Loucy (cell line): ENCODE results near the gene RNF44.

ENCODE experiments used
- H2AFZ ChIP-seq: fragments of 200-600 bp; sonication (generic); 2 replicates; pipeline ENCODE4 v1.6.0; 2016; ENCODE audit warnings: antibody characterized with exemption, mild to moderate bottlenecking, low read length, moderate library complexity
- H3F3A ChIP-seq: fragments of 200-600 bp; 2 replicates; pipeline ENCODE4 v1.6.0; 2016; ENCODE audit warnings: antibody characterized with exemption, low read depth, mild to moderate bottlenecking
- H3K27me3 ChIP-seq: fragments of 200-600 bp; sonication (generic); 2 replicates; pipeline ENCODE4 v1.6.1; 2014; ENCODE audit warnings: low read length, mild to moderate bottlenecking; ENCODE audit not compliant: insufficient read depth, poor library complexity, severe bottlenecking
- H3K36me3 ChIP-seq: fragments of 200-600 bp; sonication (generic); 2 replicates; pipeline ENCODE4 v1.6.1; 2016; ENCODE audit warnings: low read length; ENCODE audit not compliant: insufficient read depth
- H3K4me1 ChIP-seq: fragments of 200-600 bp; sonication (generic); 2 replicates; pipeline ENCODE4 v1.5.1; 2014; ENCODE audit warnings: low read length, mild to moderate bottlenecking; ENCODE audit not compliant: insufficient read depth, poor library complexity, severe bottlenecking
- H3K4me2 ChIP-seq: fragments of 200-600 bp; sonication (generic); 2 replicates; pipeline ENCODE4 v1.6.0; 2014; ENCODE audit warnings: antibody characterized with exemption, low read length, low read depth, mild to moderate bottlenecking; ENCODE audit not compliant: poor library complexity, severe bottlenecking
- H3K4me3 ChIP-seq: fragments of 200-600 bp; sonication (generic); 2 replicates; pipeline ENCODE4 v1.5.1; 2014; ENCODE audit warnings: low read length, mild to moderate bottlenecking, mixed read lengths; ENCODE audit not compliant: poor library complexity, severe bottlenecking
- H3K79me2 ChIP-seq: fragments of 200-600 bp; sonication (generic); 2 replicates; pipeline ENCODE4 v1.6.1; 2014; ENCODE audit warnings: low read length; ENCODE audit not compliant: insufficient read depth
- H3K9ac ChIP-seq: fragments of 200-600 bp; sonication (generic); 2 replicates; pipeline ENCODE4 v1.6.0; 2014; ENCODE audit warnings: mild to moderate bottlenecking, low read depth, low read length, moderate library complexity; ENCODE audit not compliant: poor library complexity, severe bottlenecking
- H3K9me2 ChIP-seq: fragments of 200-600 bp; sonication (generic); replicated peaks from 2 replicates; pipeline ENCODE4 v1.6.1; 2016; ENCODE audit warnings: low read depth, low read length, mixed read lengths
- H3K9me3 ChIP-seq: fragments of 200-600 bp; sonication (generic); 2 replicates; pipeline ENCODE4 v1.6.1; 2014; ENCODE audit warnings: mild to moderate bottlenecking, antibody characterized with exemption, low read length, low read depth; ENCODE audit not compliant: insufficient read depth
- H4K20me1 ChIP-seq: fragments of 200-600 bp; sonication (generic); 2 replicates; pipeline ENCODE4 v1.6.0; 2014; ENCODE audit warnings: antibody characterized with exemption, low read length, mild to moderate bottlenecking; ENCODE audit not compliant: insufficient read depth, poor library complexity, severe bottlenecking
- EZH2phosphoT487 ChIP-seq: fragments of 200-600 bp; IDR thresholded peaks from 2 replicates; pipeline ENCODE4 v1.6.1; 2018; ENCODE audit warnings: antibody characterized with exemption, mild to moderate bottlenecking, moderate library complexity, borderline replicate concordance
- TF ChIP-seq, protein P1 (sequence below): fragments of 200-600 bp; sonication (generic); conservative IDR thresholded peaks from 2 replicates; pipeline ENCODE4 v1.5.1; 2014; ENCODE audit warnings: mild to moderate bottlenecking, antibody characterized with exemption, low read length

RNF44 gene

GRCh38 chr5:176514244-176514950 is 22.8 kb downstream of the RNF44 start:
- no peak for TF ChIP-seq EZH2phosphoT487
- TF ChIP-seq, protein P1, sequence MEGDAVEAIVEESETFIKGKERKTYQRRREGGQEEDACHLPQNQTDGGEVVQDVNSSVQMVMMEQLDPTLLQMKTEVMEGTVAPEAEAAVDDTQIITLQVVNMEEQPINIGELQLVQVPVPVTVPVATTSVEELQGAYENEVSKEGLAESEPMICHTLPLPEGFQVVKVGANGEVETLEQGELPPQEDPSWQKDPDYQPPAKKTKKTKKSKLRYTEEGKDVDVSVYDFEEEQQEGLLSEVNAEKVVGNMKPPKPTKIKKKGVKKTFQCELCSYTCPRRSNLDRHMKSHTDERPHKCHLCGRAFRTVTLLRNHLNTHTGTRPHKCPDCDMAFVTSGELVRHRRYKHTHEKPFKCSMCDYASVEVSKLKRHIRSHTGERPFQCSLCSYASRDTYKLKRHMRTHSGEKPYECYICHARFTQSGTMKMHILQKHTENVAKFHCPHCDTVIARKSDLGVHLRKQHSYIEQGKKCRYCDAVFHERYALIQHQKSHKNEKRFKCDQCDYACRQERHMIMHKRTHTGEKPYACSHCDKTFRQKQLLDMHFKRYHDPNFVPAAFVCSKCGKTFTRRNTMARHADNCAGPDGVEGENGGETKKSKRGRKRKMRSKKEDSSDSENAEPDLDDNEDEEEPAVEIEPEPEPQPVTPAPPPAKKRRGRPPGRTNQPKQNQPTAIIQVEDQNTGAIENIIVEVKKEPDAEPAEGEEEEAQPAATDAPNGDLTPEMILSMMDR, result no peak

DNA sequence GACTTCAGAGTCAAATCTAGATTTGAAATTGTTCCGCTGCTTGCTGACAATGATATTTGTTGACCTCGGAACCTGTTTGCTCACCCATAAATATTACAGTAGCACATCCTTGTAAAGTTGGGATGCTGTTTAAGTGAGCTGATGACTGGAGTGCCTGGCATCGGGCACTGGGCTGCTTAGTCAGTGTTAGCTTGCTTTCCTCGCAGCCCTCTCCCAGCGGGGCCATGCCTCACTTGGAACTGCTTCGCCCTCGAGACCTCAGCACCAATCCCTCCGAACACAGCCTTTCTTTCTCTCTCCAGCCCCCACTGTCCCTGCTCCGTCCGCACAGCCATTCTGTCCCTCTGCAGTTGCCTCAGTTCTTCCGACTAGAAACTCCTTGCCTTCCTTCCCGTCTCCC is 23.4 kb downstream of the RNF44 start:
- no peaks in the 10 kb centered on the region for H3K27me3 ChIP-seq
- H3K4me3 ChIP-seq, result no peak overlapping the region
- no peaks in the 10 kb centered on the region for H3K9me3 ChIP-seq
- no peaks in the 10 kb centered on the region for H3F3A ChIP-seq
- no peak overlapping the region for H2AFZ ChIP-seq
- no peak overlapping the region for H3K9ac ChIP-seq
- TF ChIP-seq EZH2phosphoT487, result no peak
- TF ChIP-seq, protein P1, result no peak
- no peaks in the 10 kb centered on the region for H4K20me1 ChIP-seq
- H3K79me2 ChIP-seq, result no peaks in the 10 kb centered on the region
- H3K9me2 ChIP-seq, result no peaks in the 10 kb centered on the region
- H3K36me3 ChIP-seq, result no peaks in the 10 kb centered on the region; the same call in 1 of the 2 replicates
- no peak overlapping the region for H3K4me2 ChIP-seq
- H3K4me1 ChIP-seq, result no peaks in the 10 kb centered on the region

More at GRCh38 chr5:176514244-176514950, 22.8 kb downstream of the RNF44 start:
- no peak overlapping the region for H3K4me3 ChIP-seq
- H3K36me3 ChIP-seq, result no peaks in the 10 kb centered on the region; the same call in 1 of the 2 replicates
- no peaks in the 10 kb centered on the region for H4K20me1 ChIP-seq
- no peaks in the 10 kb centered on the region for H3K79me2 ChIP-seq
- no peaks in the 10 kb centered on the region for H3K9me3 ChIP-seq
- H3F3A ChIP-seq, result no peaks in the 10 kb centered on the region
- no peaks in the 10 kb centered on the region for H3K9me2 ChIP-seq
- no peaks in the 10 kb centered on the region for H3K27me3 ChIP-seq
- H3K4me2 ChIP-seq, result no peak overlapping the region
- no peak overlapping the region for H3K9ac ChIP-seq
- no peak overlapping the region for H2AFZ ChIP-seq
- H3K4me1 ChIP-seq, result no peaks in the 10 kb centered on the region

GRCh38 chr5:176508603-176509002 is 28.6 kb downstream of the RNF44 start:
- peaks cover 8% of the 10 kb centered on the region; the same call in 1 of the 2 replicates for H3K36me3 ChIP-seq
- H3F3A ChIP-seq, result no peaks in the 10 kb centered on the region
- H3K9me2 ChIP-seq, result no peaks in the 10 kb centered on the region
- H3K79me2 ChIP-seq, result no peaks in the 10 kb centered on the region
- H3K4me2 ChIP-seq, result no peak overlapping the region
- no peaks in the 10 kb centered on the region for H3K4me1 ChIP-seq
- no peak overlapping the region for H2AFZ ChIP-seq
- H3K9me3 ChIP-seq, result no peaks in the 10 kb centered on the region
- no peaks in the 10 kb centered on the region for H3K27me3 ChIP-seq
- H3K9ac ChIP-seq, result no peak overlapping the region
- H3K4me3 ChIP-seq, result no peak overlapping the region
- no peaks in the 10 kb centered on the region for H4K20me1 ChIP-seq
- TF ChIP-seq EZH2phosphoT487, result no peak
- TF ChIP-seq, protein P1, result no peak
